ENCODE data around the gene SKIDA1. TPM values are rescaled to one million over a fixed set of nuclear protein-coding genes. Genes with fewer than 3 reads are reported as not detected.

The SKIDA1 gene
- total RNA-seq, 2 donors from 2014 or later = 0.78 to 1.3 TPM

DNA sequence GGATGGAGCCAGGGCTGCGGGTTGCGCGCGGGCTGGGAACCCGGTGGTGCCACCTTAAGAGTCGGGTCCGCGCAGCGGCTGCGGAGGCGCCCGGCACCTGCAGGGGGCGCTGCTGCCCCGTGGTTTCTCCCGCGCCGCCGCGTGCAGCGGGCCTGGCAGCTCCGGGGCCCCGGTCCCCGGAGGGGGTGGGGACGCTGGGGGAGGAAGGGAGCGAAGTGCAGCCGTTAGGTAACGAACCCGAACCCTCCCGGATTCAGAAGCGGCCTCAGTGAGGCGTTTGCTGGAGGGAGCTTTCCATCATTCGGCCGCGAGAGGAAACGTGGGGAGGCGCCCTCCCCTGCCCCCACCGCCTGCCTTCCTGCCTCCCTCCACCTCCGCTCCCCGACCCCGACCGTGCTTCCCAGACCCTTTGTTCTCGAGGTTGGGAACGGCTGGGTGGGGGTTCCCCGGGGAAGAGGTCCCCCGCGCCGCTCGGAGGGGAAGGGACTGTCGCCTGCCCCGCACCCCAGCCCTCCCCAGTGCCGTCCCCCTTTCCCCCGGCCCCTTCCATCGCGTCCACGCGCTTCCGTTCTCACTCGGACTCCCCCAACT, 29.6 kb downstream of the SKIDA1 start:
- intact Hi-C loops (cut with DNase I) = no loop called here
- peak; percentile 82 for ATAC-seq
- 0% methylated on average over 2 to 34 of the region's 58 CpGs for WGBS, 2 donors

DNA sequence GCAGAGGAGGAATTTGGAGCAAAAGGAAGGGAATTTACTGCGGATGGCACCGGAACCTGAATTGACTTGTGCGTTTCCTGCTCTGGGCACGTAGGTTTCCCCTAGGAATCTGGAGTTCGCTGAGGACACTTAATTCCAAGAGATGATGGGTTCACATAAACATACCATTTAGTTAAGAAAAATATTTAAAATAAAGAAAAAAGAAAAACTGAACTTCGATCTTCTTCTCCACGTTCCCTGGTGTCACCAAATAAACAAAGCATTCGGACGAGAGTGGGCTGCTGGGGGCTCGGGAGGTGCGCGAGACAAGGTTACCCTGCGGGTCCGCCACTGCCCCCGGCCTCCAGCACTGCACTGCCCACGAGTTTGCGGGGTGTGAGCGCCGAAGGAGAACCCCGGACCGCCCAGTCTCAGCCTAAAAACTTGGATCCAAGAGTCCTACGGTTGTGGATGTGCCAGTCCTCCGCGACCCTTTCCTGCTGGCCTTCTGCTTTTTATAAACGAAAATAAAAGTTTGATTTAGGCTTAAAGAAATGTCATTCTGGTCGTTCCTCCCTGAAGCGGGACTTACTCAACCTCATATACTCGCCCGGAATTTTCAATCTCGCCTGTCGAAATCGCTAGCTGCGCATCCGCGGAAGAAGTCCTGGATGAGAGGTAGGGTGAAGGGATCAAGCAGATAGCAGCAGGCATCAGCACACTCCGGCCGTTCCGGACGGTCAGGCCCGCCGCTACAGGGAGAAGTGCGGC, 30.3 kb downstream of the SKIDA1 start:
- no peaks in the 10 kb centered on the region for H3K27me3 ChIP-seq
- H3K36me3 ChIP-seq (replicated peaks in 1 of 2; ENCODE audit: insufficient read depth in 1 of 2, low read depth in 2 of 2) = no peaks in the 10 kb centered on the region
- H3K9me3 ChIP-seq = no peaks in the 10 kb centered on the region
- DNase-seq (no peak), ATAC-seq (peak; percentile 2)
- no peak for TF ChIP-seq POLR2A (IDR thresholded peaks at IDR 0.05)
- TF ChIP-seq, protein P1, sequence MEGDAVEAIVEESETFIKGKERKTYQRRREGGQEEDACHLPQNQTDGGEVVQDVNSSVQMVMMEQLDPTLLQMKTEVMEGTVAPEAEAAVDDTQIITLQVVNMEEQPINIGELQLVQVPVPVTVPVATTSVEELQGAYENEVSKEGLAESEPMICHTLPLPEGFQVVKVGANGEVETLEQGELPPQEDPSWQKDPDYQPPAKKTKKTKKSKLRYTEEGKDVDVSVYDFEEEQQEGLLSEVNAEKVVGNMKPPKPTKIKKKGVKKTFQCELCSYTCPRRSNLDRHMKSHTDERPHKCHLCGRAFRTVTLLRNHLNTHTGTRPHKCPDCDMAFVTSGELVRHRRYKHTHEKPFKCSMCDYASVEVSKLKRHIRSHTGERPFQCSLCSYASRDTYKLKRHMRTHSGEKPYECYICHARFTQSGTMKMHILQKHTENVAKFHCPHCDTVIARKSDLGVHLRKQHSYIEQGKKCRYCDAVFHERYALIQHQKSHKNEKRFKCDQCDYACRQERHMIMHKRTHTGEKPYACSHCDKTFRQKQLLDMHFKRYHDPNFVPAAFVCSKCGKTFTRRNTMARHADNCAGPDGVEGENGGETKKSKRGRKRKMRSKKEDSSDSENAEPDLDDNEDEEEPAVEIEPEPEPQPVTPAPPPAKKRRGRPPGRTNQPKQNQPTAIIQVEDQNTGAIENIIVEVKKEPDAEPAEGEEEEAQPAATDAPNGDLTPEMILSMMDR (IDR thresholded peaks at IDR 0.05) = no peak
- no peak overlapping the region for H3K27ac ChIP-seq
- peak overlapping the region; percentile 18 to 47 for H3K4me3 ChIP-seq
- intact Hi-C loops (cut with DNase I) = no loop called here
- WGBS, 2 donors = 0 to 1% methylated on average over 35 to 42 of the region's 42 CpGs
- peaks cover 30% of the 10 kb centered on the region for H3K4me1 ChIP-seq

More for the DNA sequence above, 29.6 kb downstream of the SKIDA1 start:
- H3K4me1 ChIP-seq = peaks cover 30% of the 10 kb centered on the region
- DNase-seq = peak; percentile 79 to 87 (median 83)
- no peaks in the 10 kb centered on the region for H3K27me3 ChIP-seq
- no peaks in the 10 kb centered on the region for H3K9me3 ChIP-seq
- TF ChIP-seq, protein P1 (IDR thresholded peaks at IDR 0.05) = peak; percentile 82 to 99 (median 97)
- peak in 1 of 3 donors; percentile 11 for TF ChIP-seq POLR2A (IDR thresholded peaks at IDR 0.05)
- peak overlapping the region; percentile 45 to 47 for H3K4me3 ChIP-seq
- peak overlapping the region in 3 of 4 donors; percentile 13 to 62 (median 18) for H3K27ac ChIP-seq
- no peaks in the 10 kb centered on the region for H3K36me3 ChIP-seq (replicated peaks in 1 of 2; ENCODE audit: insufficient read depth in 1 of 2, low read depth in 2 of 2)

GRCh38 chr10:21494191-21495001, 31.1 kb downstream of the SKIDA1 start:
- Histone ChIP-seq H3K9me3 (no peaks in the 10 kb centered on the region), H3K36me3 (replicated peaks in 1 of 2; ENCODE audit: insufficient read depth in 1 of 2, low read depth in 2 of 2) (no peaks in the 10 kb centered on the region), H3K27me3 (no peaks in the 10 kb centered on the region), H3K4me1 (peaks cover 30% of the 10 kb centered on the region), H3K4me3 (peak overlapping the region; percentile 18 to 35), H3K27ac (peak overlapping the region in 1 of 4 donors; percentile 29)
- DNase-seq (no peak), ATAC-seq (no peak)
- intact Hi-C loops (cut with DNase I) = no loop called here
- WGBS, 2 donors = 24 to 36% methylated on average over 48 to 51 of the region's 66 CpGs
- TF ChIP-seq POLR2A (IDR thresholded peaks at IDR 0.05) = no peak
- TF ChIP-seq, protein P1 (IDR thresholded peaks at IDR 0.05) = no peak

- WGBS, 2 donors = 62 to 98% methylated on average over 6 to 9 of the region's 9 CpGs
- Histone ChIP-seq H3K36me3 (replicated peaks in 1 of 2; ENCODE audit: insufficient read depth in 1 of 2, low read depth in 2 of 2) (no peaks in the 10 kb centered on the region), H3K9me3 (no peaks in the 10 kb centered on the region), H3K27ac (no peak overlapping the region), H3K4me1 (peaks cover 30% of the 10 kb centered on the region), H3K27me3 (no peaks in the 10 kb centered on the region), H3K4me3 (no peak overlapping the region)
- intact Hi-C loops (cut with DNase I) = no loop called here
- ATAC-seq = no peak
- no peak for TF ChIP-seq POLR2A (IDR thresholded peaks at IDR 0.05)
- TF ChIP-seq, protein P1 (IDR thresholded peaks at IDR 0.05) = no peak
- no peak for DNase-seq
These were observed 31.7 kb downstream of the SKIDA1 start for GRCh38 chr10:21493784-21494183.

All from body of pancreas (tissue), 4 donors.